Coronary artery (tissue), 2 donors: ENCODE results near the gene CUX1.
"Not testable (repeated sequence)": the region's sequence is repeated elsewhere in the genome, so short reads cannot be mapped to it uniquely, and the experiment has no call there.

Experiments
- DNase-seq: peaks from one replicate; pipeline ENCODE4 v3.0.0-alpha.2; 2017; ENCODE audit warnings: low spot score
- H3K27ac ChIP-seq, 2 donors: fragments of 200-600 bp; sonication (generic); one replicate each; pipeline ENCODE4 v1.5.1; 2016 to 2019
- H3K4me3 ChIP-seq: fragments of 200-600 bp; sonication (generic); 2 replicates; pipeline ENCODE4 v1.5.1; 2016; ENCODE audit warnings: mild to moderate bottlenecking, moderate library complexity
- TF ChIP-seq, protein P1 (sequence below): fragments of 200-600 bp; sonication (generic); IDR thresholded peaks from one replicate; pipeline ENCODE4 v1.5.1; 2019; ENCODE audit warnings: antibody characterized with exemption

The CUX1 gene

GRCh38 chr7:102320181-102320580 is 502.8 kb downstream of the CUX1 start:
- TF ChIP-seq, protein P1, sequence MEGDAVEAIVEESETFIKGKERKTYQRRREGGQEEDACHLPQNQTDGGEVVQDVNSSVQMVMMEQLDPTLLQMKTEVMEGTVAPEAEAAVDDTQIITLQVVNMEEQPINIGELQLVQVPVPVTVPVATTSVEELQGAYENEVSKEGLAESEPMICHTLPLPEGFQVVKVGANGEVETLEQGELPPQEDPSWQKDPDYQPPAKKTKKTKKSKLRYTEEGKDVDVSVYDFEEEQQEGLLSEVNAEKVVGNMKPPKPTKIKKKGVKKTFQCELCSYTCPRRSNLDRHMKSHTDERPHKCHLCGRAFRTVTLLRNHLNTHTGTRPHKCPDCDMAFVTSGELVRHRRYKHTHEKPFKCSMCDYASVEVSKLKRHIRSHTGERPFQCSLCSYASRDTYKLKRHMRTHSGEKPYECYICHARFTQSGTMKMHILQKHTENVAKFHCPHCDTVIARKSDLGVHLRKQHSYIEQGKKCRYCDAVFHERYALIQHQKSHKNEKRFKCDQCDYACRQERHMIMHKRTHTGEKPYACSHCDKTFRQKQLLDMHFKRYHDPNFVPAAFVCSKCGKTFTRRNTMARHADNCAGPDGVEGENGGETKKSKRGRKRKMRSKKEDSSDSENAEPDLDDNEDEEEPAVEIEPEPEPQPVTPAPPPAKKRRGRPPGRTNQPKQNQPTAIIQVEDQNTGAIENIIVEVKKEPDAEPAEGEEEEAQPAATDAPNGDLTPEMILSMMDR, result no peak
- no peak overlapping the region for H3K4me3 ChIP-seq
- no peak for DNase-seq
- H3K27ac ChIP-seq, result no peak overlapping the region

DNA sequence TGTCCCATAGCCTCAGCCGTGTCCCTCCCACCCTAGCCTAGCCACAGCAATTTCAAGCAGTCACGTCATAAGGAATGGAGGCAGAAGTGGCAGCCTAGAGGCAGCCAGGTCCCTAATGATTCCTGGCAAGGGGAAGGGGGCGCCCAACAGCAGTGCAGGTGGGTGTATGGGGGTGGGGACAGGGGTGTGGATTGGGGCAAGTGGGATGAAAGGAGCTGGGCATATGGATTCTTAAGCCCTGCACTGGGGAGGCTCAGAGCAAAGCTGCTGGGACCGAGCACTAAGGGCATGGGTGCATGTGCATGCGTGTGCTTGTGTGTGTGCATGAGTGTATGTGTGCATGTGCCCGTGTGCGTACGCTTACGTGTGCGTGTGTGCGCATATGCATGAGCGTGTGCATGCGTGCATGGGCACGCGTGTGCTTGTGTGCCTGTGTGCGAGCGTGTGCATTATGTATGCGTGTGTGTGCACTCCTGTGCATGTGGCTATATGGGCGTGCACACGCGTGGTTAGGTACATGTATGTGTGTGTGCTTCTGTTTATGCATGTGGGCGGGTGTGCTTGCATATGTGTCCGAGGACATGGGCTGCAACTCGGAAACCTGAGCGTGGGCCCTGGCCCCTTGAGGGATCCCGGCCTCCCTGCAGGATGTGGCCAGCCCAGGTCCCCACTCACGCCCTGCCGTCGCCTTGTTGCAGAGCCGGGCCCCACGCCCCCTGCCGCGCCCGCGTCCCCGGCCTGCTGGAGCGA is 503.4 kb downstream of the CUX1 start:
- H3K27ac ChIP-seq, result no peak overlapping the region
- peak overlapping the region; percentile 27 for H3K4me3 ChIP-seq
- TF ChIP-seq, protein P1, result no peak
- no peak for DNase-seq

DNA sequence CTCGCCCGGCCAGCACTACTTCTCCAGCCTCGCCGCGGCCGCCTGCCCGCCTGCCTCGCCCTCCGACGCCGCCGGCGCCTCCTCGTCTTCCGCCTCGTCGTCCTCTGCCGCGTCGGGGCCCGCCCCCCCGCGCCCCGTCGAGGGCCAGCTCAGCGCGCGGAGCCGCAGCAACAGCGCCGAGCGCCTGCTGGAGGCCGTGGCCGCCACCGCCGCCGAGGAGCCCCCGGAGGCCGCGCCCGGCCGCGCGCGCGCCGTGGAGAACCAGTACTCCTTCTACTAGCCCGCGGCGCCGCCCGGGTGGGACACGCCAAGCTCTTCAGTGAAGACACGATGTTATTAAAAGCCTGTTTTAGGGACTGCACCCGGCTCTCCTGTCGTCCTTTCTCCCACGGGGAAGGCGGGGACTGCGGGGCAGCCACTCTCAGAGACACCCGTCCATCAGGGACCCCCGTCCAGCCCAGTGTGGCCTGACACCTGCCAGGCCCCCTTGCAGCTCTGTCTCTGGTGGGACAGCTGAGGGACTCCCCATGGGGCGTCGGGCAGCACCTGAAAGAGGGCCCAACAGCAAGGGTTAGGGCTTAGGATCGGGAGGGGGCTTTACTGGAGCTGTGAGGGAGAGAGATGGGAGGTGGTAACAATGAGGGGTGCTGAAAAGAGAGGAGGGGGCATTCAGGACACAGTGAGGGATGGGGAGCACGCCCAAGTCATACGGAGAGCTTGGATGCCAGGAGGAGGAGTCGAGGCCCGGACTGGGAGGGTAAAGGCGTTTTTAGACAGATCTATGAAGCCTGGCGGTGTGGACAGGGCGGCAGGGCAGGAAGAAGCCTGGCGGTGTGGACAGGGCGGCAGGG is 504.1 kb downstream of the CUX1 start:
- TF ChIP-seq, protein P1, result no peak
- Histone ChIP-seq H3K4me3 (peak overlapping the region; percentile 27), H3K27ac (peak overlapping the region in 1 of 2 donors; percentile 16)
- no peak for DNase-seq

- DNase-seq, result no peak
- TF ChIP-seq, protein P1, result no peak
- Histone ChIP-seq H3K27ac (no peak overlapping the region), H3K4me3 (no peak overlapping the region)
Measured at GRCh38 chr7:102322202-102322715, 504.8 kb downstream of the CUX1 start.

- H3K4me3 ChIP-seq, result no peak overlapping the region
- H3K27ac ChIP-seq, result no peak overlapping the region
- DNase-seq, result no peak
- TF ChIP-seq, protein P1, result no peak
Measured at GRCh38 chr7:102323914-102324195, 506.4 kb downstream of the CUX1 start.

DNA sequence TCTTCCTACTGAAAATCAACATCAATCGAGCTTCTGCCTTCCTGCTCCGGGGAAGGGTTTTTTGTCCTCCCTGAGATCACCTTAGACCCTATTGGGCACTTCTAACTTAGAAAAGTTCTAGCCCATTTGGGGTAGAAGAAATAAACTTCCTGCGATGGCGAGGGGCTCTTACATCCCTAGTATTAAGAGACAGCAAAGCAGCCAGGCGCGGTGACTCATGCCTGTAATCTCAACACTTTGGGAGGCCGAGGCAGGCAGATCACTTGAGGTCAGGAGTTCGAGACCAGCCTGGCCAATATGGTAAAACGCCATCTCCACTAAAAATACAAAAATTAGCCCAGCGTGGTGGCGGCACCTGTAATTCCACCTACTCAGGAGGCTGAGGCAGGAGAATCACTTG is 507.7 kb downstream of the CUX1 start:
- DNase-seq, H3K4me3 ChIP-seq, H3K27ac ChIP-seq: not testable (repeated sequence)

DNA sequence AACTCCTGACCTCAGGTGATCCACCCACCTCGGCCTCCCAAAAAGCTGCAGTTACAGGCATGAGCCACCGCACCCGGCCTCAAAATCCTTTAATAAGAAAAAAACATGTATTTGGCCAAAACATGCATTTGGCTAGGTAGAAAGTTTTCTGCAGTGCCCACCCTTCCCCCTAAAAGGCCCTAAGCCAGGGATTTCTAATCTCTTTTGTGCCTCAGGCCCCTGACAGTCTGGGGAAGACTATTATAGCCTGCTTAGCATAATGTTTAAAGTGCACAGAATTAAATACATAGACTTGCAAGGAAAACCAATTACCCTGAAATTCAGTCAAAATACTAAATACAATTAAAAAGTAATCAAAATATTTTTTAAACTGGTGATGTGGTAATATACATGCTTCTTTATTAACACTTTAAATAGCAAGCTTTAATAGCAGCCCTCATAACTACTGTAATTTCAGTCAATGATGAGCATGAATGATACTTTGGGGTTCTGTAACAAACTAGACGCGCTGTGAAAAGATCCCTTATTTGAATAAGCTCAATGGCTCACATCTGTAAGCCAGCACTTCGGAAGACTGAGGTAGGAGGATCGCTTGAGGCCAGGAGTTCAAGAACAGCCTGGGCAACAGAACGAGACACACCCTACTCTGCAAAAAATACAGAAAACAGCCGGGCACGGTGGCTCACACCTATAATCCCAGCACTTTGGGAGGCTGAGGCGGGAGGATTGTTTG is 508.9 kb downstream of the CUX1 start:
- Histone ChIP-seq H3K27ac (no peak overlapping the region), H3K4me3 (no peak overlapping the region)
- DNase-seq, result no peak
- TF ChIP-seq, protein P1, result no peak

GRCh38 chr7:102327183-102327582 is 509.8 kb downstream of the CUX1 start:
- not testable (repeated sequence) for H3K27ac ChIP-seq, H3K4me3 ChIP-seq, DNase-seq

- not testable (repeated sequence) for DNase-seq, H3K27ac ChIP-seq, H3K4me3 ChIP-seq
Measured at GRCh38 chr7:102328863-102329262, 511.4 kb downstream of the CUX1 start.

- not testable (repeated sequence) for DNase-seq, H3K4me3 ChIP-seq, H3K27ac ChIP-seq
Measured at GRCh38 chr7:102329366-102329765, 511.9 kb downstream of the CUX1 start.
